ENCODE measurements around the gene RPS24.

DNA sequence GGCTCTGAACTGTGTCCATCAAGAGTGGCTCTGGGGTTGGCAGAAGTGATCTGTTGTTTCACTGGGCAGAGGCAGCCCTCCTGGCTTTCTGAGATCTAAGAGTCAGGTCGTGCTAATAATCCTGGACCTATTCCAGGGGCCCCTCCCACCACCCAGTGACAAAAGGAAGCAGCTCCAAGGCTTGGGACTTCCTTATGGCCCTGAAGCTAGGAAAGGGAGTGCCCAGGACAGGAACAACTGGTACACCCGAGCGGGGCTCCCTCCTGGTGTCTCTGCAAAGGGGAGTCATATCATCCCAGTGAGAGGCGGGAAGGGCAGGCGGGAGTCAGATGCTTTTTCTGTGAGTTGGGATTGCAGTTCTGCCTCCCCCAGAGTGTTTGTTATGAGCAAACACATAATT is 32.3 kb downstream of the RPS24 start:
- TF ChIP-seq, protein P1, sequence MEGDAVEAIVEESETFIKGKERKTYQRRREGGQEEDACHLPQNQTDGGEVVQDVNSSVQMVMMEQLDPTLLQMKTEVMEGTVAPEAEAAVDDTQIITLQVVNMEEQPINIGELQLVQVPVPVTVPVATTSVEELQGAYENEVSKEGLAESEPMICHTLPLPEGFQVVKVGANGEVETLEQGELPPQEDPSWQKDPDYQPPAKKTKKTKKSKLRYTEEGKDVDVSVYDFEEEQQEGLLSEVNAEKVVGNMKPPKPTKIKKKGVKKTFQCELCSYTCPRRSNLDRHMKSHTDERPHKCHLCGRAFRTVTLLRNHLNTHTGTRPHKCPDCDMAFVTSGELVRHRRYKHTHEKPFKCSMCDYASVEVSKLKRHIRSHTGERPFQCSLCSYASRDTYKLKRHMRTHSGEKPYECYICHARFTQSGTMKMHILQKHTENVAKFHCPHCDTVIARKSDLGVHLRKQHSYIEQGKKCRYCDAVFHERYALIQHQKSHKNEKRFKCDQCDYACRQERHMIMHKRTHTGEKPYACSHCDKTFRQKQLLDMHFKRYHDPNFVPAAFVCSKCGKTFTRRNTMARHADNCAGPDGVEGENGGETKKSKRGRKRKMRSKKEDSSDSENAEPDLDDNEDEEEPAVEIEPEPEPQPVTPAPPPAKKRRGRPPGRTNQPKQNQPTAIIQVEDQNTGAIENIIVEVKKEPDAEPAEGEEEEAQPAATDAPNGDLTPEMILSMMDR (IDR thresholded peaks at IDR 0.05; ENCODE audit: control extremely low read depth in 1 of 3, insufficient read depth in 1 of 3, low read depth in 1 of 3, low read length in 3 of 3), result no peak
- TF ChIP-seq EP300 (IDR thresholded peaks at IDR 0.05; ENCODE audit: borderline replicate concordance in 1 of 2, low read depth in 2 of 2, low read length in 2 of 2) (no peak), TBP (IDR thresholded peaks at IDR 0.05; ENCODE audit: low read depth, low read length) (no peak), POLR2A (IDR thresholded peaks at IDR 0.05; ENCODE audit: control extremely low read depth in 1 of 2, low read depth in 2 of 2, low read length in 2 of 2) (no peak), BACH1 (IDR thresholded peaks at IDR 0.05; ENCODE audit: low read length) (no peak), POLR2AphosphoS5 (IDR thresholded peaks at IDR 0.05; ENCODE audit: low read depth, low read length) (no peak), RAD21 (IDR thresholded peaks at IDR 0.05 in 1 of 2, conservative IDR thresholded peaks at IDR 0.05 in 1 of 2; ENCODE audit: low read depth in 2 of 2, low read length in 2 of 2) (no peak), TCF12 (IDR thresholded peaks at IDR 0.05; ENCODE audit: low read depth, low read length) (no peak), EZH2 (IDR thresholded peaks at IDR 0.05; ENCODE audit: low read depth, low read length, severe bottlenecking) (no peak)
